ENCODE data around the gene NUP43. TPM values are rescaled to one million over a fixed set of nuclear protein-coding genes. Genes with fewer than 3 reads are reported as not detected.
"Not testable (repeated sequence)": the region's sequence is repeated elsewhere in the genome, so short reads cannot be mapped to it uniquely, and the experiment has no call there.

The NUP43 gene
- total RNA-seq, 1 donor from 2014 or later: 28.4 TPM

GRCh38 chr6:149711711-149712110, 34.6 kb downstream of the NUP43 start:
- ATAC-seq (no peak), DNase-seq (ENCODE audit: low spot score) (no peak)
- intact Hi-C loops (cut with DNase I): no loop called here

DNA sequence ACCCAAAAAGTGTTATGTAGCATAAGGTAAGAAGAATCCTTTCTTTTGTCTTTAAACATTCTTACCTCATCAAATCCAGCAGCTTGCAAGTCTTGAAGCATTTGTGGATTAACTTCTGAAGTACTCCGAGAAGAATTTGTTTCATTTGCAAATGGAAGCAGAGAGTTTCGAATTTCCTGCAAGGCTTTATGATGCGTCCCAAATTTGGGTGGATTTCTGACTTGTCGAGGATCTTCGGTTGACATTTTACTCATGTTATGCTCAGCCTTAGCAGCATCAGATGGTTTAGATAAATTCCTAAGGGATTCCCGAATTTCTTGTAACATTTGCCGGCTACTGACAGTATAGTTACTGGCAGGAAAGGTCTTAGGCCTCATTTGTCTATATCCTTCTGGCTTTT, 44.6 kb downstream of the NUP43 start:
- no peak for ATAC-seq
- intact Hi-C loops (cut with DNase I): no loop called here
- no peak for DNase-seq (ENCODE audit: low spot score)

DNA sequence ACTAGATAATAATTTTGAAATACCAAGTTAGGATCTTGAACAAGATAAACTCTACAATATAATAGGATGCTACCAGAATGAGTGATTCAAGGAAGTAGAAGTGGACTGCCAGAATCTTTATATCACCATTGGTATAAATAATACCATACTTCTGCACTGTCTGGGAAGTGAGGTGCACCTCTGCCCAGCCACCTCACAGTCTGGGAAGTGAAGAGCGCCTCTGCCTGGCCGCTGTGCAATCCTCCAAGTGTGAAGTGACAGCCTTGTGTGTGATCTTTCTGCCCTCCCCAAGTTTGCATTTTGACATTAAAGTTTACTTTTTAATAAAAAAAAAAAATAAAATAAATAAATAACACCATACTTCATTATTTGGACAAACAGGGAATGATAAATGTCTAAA, 47.2 kb downstream of the NUP43 start:
- intact Hi-C loops (cut with DNase I): no loop called here
- ATAC-seq (no peak), DNase-seq (ENCODE audit: low spot score) (no peak)

- intact Hi-C loops (cut with DNase I): no loop called here
- no peak for ATAC-seq
- no peak for DNase-seq (ENCODE audit: low spot score)
Measured at GRCh38 chr6:149698175-149698574, 48.2 kb downstream of the NUP43 start.

DNA sequence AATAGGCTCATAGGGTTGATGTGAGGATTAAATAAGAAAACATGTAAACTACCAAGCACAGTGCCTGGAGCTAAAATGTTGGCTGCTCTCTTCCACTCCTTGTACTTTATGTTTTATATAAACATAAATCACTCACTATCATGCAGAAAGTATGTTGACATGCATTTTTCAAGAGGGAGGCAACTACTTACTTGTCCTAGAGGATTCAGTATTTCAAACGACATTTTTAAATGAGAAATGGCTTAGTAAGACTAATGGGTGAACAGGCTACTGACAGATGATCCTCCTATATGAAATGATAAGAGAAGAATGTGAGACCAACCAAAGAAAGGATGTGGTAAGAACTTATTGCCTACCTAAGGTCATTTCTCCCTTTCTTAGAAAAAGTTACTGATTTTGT, 49.4 kb downstream of the NUP43 start:
- no peak for DNase-seq (ENCODE audit: low spot score)
- ATAC-seq: no peak
- intact Hi-C loops (cut with DNase I): no loop called here

- DNase-seq (ENCODE audit: low spot score) (no peak), ATAC-seq (no peak)
- intact Hi-C loops (cut with DNase I): no loop called here
Measured at GRCh38 chr6:149694921-149695320, 51.4 kb downstream of the NUP43 start.

- ATAC-seq: no peak
- no peak for DNase-seq (ENCODE audit: low spot score)
- intact Hi-C loops (cut with DNase I): no loop called here
Measured at GRCh38 chr6:149691201-149691600, 55.1 kb downstream of the NUP43 start.

GRCh38 chr6:149686230-149686629, 60.1 kb downstream of the NUP43 start:
- ATAC-seq: no peak
- intact Hi-C loops (cut with DNase I): no loop called here
- no peak for DNase-seq (ENCODE audit: low spot score)

- DNase-seq (ENCODE audit: low spot score) (no peak), ATAC-seq (no peak)
- intact Hi-C loops (cut with DNase I): no loop called here
Measured at GRCh38 chr6:149683256-149683859, 63.0 kb downstream of the NUP43 start.

- DNase-seq (ENCODE audit: low spot score); intact Hi-C loops (cut with DNase I); ATAC-seq: not testable (repeated sequence)
Measured at GRCh38 chr6:149681845-149682244, 64.5 kb downstream of the NUP43 start.

- DNase-seq (ENCODE audit: low spot score) (no peak), ATAC-seq (no peak)
- intact Hi-C loops (cut with DNase I): no loop called here
Measured at GRCh38 chr6:149681209-149681608, 65.1 kb downstream of the NUP43 start.

- DNase-seq (ENCODE audit: low spot score): no peak
- no peak for ATAC-seq
- intact Hi-C loops (cut with DNase I): no loop called here
Measured at GRCh38 chr6:149680503-149680902, 65.8 kb downstream of the NUP43 start.

Other genes with a start within 250 kb of the NUP43 start
- 37.4 TPM for gene PPIL4, start 200.5 kb downstream of the NUP43 start, total RNA-seq
- 49.7 TPM for gene GINM1, start 180.2 kb downstream of the NUP43 start, total RNA-seq
- gene KATNA1, start 97.8 kb downstream of the NUP43 start, total RNA-seq: 17.1 TPM
- 41.5 TPM for gene LATS1, start 28.4 kb downstream of the NUP43 start, total RNA-seq
- 97.7 TPM for gene PCMT1, start 3.2 kb upstream of the NUP43 start, total RNA-seq
- 34.0 TPM for gene LRP11, start 117.8 kb upstream of the NUP43 start, total RNA-seq
- 0.80 TPM for gene RAET1E, start 151.6 kb upstream of the NUP43 start, total RNA-seq
- 0.53 TPM for gene RAET1G, start 176.6 kb upstream of the NUP43 start, total RNA-seq
- gene ULBP2, start 195.5 kb upstream of the NUP43 start, total RNA-seq: 0.27 TPM
- not detected for gene ULBP1, start 217.4 kb upstream of the NUP43 start, total RNA-seq

All from sciatic nerve (tissue), 2 donors.